Fibroblast of the aortic adventitia (primary cell): ENCODE results near the gene SETMAR. TPM values are rescaled to one million over a fixed set of nuclear protein-coding genes. Genes with fewer than 3 reads are reported as not detected.

Experiments
- DNase-seq: peaks from one replicate; pipeline ENCODE4 v3.0.0-alpha.2; 2010; ENCODE audit warnings: low read depth
- H3K4me3 ChIP-seq: 2 replicates; pipeline ENCODE4 v1.5.1; 2011; ENCODE audit warnings: low read depth, mild to moderate bottlenecking, control low read depth, low read length, moderate library complexity
- total RNA-seq: library from RNA; depleted of rRNA; stranded (reverse); fragments of >200 nt; gene quantifications from 2 replicates; pipeline ENCODE4 v1.2.3, GENCODE V29; 2012; ENCODE audit warnings: low replicate concordance
- TF ChIP-seq, protein P1 (sequence below): IDR thresholded peaks from 2 replicates; pipeline ENCODE4 v1.5.1; 2011; ENCODE audit warnings: mild to moderate bottlenecking, low read length, control low read depth, inconsistent platforms; ENCODE audit not compliant: insufficient read depth

Gene SETMAR
- total RNA-seq, 1 donor, result 12.6 TPM

DNA sequence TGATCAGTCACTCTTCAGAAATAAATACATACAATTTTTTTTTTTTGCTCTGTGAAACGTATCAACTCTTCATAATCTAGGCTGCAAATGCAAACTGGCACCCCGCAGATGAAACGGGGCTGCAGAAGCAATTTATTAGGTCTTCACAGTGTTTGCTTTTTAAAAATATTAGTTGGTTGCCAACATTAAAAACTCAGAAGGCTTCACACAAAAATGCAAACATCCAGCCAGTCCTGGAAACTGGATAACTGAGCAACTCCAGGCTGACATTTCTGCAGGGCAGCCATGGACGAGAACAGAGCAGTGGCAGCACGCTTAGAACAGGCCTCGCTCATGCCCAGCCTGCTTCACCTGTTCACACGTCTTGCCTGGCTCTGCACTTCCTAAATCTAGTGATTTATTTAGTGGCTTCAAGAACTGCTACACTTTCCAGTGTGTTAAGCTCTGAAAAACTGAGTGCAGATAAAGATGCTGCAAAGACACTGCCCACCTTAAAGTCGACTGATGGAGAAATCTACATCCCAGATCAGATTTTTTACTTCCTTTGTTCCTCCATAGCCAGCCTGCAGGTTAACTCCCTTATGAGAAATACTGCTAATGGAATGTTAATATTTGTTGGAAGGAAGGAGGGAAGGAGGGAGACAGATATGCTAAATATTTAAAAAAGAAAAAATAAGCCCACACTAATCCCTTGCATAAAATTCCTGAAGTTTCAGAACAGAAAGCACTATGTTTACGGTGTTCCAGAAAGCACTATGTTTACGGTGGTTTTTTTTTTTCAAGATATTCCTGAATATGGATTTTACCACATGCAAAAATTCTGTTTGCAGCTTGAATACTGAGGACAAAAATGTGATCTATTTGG, 53.6 kb downstream of the SETMAR start:
- DNase-seq, result no peak
- H3K4me3 ChIP-seq, result no peak overlapping the region
- TF ChIP-seq, protein P1, sequence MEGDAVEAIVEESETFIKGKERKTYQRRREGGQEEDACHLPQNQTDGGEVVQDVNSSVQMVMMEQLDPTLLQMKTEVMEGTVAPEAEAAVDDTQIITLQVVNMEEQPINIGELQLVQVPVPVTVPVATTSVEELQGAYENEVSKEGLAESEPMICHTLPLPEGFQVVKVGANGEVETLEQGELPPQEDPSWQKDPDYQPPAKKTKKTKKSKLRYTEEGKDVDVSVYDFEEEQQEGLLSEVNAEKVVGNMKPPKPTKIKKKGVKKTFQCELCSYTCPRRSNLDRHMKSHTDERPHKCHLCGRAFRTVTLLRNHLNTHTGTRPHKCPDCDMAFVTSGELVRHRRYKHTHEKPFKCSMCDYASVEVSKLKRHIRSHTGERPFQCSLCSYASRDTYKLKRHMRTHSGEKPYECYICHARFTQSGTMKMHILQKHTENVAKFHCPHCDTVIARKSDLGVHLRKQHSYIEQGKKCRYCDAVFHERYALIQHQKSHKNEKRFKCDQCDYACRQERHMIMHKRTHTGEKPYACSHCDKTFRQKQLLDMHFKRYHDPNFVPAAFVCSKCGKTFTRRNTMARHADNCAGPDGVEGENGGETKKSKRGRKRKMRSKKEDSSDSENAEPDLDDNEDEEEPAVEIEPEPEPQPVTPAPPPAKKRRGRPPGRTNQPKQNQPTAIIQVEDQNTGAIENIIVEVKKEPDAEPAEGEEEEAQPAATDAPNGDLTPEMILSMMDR, result no peak

- DNase-seq, result no peak
- H3K4me3 ChIP-seq, result no peak overlapping the region
- TF ChIP-seq, protein P1, result no peak
These were observed 55.1 kb downstream of the SETMAR start for GRCh38 chr3:4358273-4358672.

GRCh38 chr3:4359805-4360502, 56.8 kb downstream of the SETMAR start:
- DNase-seq, result no peak
- TF ChIP-seq, protein P1, result no peak
- no peak overlapping the region for H3K4me3 ChIP-seq

DNA sequence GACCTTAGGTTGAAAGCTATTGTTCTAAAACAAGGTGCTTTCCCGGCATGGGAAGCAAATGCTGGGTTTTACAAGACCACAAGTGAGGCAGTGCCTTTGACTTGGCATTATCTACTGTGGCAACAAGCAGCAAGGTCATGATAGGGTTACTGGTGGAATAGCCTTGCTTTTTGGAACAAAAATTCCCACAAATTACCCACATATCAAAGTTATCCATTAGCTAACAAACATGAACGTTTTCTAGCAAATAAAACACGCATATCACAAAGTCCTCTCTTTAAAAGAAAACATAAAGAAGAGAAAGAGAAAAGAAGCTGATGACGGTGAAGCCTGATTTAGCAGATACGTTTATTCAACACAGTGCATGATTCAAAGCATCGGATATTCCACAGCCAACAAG, 57.6 kb downstream of the SETMAR start:
- H3K4me3 ChIP-seq, result no peak overlapping the region
- no peak for DNase-seq
- TF ChIP-seq, protein P1, result no peak

GRCh38 chr3:4362523-4362922, 59.4 kb downstream of the SETMAR start:
- TF ChIP-seq, protein P1, result no peak
- H3K4me3 ChIP-seq, result no peak overlapping the region

More at GRCh38 chr3:4362523-4362922, 59.4 kb downstream of the SETMAR start:
- DNase-seq, result no peak

Other genes starting within 250 kb of the SETMAR start
- gene SUMF1, start 163.9 kb downstream of the SETMAR start, total RNA-seq, result 43.3 and 45.6 TPM in 2 replicates
- 8.9 and 52.4 TPM in 2 replicates for gene ITPR1, start 190.0 kb downstream of the SETMAR start, total RNA-seq